ENCODE results near the gene SNPH. TPM values are rescaled to one million over a fixed set of nuclear protein-coding genes. Genes with fewer than 3 reads are reported as not detected.

Gene SNPH
- total and polyA plus RNA-seq, 2 of the 4 experiments (the other 2 are of a cell fraction) = 3.1 to 4.5 TPM

GRCh38 chr20:1313236-1313964, 47.3 kb downstream of the SNPH start (continued):
- TF ChIP-seq RFX5 (IDR thresholded peaks at IDR 0.05; ENCODE audit: low read depth, low read length) (no peak), RCOR1 (IDR thresholded peaks at IDR 0.05; ENCODE audit: insufficient replicate concordance, low read length) (no peak)

GRCh38 chr20:1315804-1316203, 49.7 kb downstream of the SNPH start:
- Histone ChIP-seq H4K8ac (ENCODE audit: low read depth in 2 of 2, low read length in 2 of 2) (no peak overlapping the region), H3K4me1 (ENCODE audit: control insufficient read depth, insufficient read depth, low read length) (peaks cover 8% of the 10 kb centered on the region), H3K9me1 (ENCODE audit: insufficient read depth, low read length) (no peaks in the 10 kb centered on the region; the same call in 1 of the 2 replicates), H3K23ac (ENCODE audit: low read depth, low read length) (no peak overlapping the region), H4K91ac (ENCODE audit: insufficient read depth, low read depth, low read length) (no peak overlapping the region), H3K27ac (ENCODE audit: insufficient read depth, low read length) (no peak overlapping the region), H3K18ac (ENCODE audit: low read depth, low read length) (no peak overlapping the region), H3K4me3 (ENCODE audit: insufficient read depth, low read depth, low read length) (no peak overlapping the region), H3K9ac (ENCODE audit: low read depth, low read length) (no peak overlapping the region), H3K4me2 (ENCODE audit: low read depth, low read length) (no peak overlapping the region), H2BK15ac (ENCODE audit: low read depth, low read length) (no peak overlapping the region), H3K27me3 (ENCODE audit: control insufficient read depth, insufficient read depth, low read length) (no peaks in the 10 kb centered on the region), H2BK5ac (ENCODE audit: low read depth, low read length, poor library complexity, severe bottlenecking) (no peak overlapping the region), H2AK5ac (ENCODE audit: low read depth, low read length) (no peak overlapping the region), H3K79me1 (ENCODE audit: low read depth in 1 of 2, low read length in 2 of 2) (no peaks in the 10 kb centered on the region), H3K14ac (replicated peaks; ENCODE audit: low read depth, low read length) (no peak overlapping the region), H2BK20ac (ENCODE audit: low read depth, low read length) (no peak overlapping the region), H2AFZ (replicated peaks; ENCODE audit: low read length, poor library complexity) (no peak overlapping the region), H2BK120ac (ENCODE audit: low read depth, low read length) (no peak overlapping the region), H3K56ac (ENCODE audit: extremely low read depth, insufficient read depth, low read length) (no peak overlapping the region), H3K9me3 (ENCODE audit: control insufficient read depth, insufficient read depth, low read length) (no peaks in the 10 kb centered on the region), H2AK9ac (replicated peaks; ENCODE audit: low read depth, low read length, poor library complexity) (no peak overlapping the region), H4K20me1 (ENCODE audit: insufficient read depth, low read length) (no peaks in the 10 kb centered on the region), H3K4ac (ENCODE audit: low read depth, low read length) (no peak overlapping the region), H4K5ac (ENCODE audit: low read depth, low read length) (no peak overlapping the region), H3K36me3 (ENCODE audit: control insufficient read depth, insufficient read depth, low read length) (no peaks in the 10 kb centered on the region)
- no TSS peak for BruUV-seq (replicated peaks)
- CTCF ChIA-PET = no interaction called here
- dilution Hi-C loops (cut with HindIII; ENCODE audit: low sequenced_read_pairs, unreplicated experiment) (no loop called here), intact Hi-C loops (cut with micrococcal nuclease) (no loop called here), in situ Hi-C loops (cut with MboI; ENCODE audit: low sequenced_read_pairs) (no loop called here)
- DNase-seq (no peak), ATAC-seq (ENCODE audit: low read depth) (no peak)
- POLR2A ChIA-PET (ENCODE audit: unreplicated experiment) = no interaction called here
- WGBS, 2 experiments (ENCODE audit: extremely low coverage in 2 of 2, insufficient read length in 1 of 2) = no CpG with 5 or more reads among the region's 5 CpGs
- TF ChIP-seq MAFK (IDR thresholded peaks at IDR 0.05; ENCODE audit: low read depth, low read length) (no peak), SMC3 (IDR thresholded peaks at IDR 0.05; ENCODE audit: low read depth, low read length) (no peak), BHLHE40 (IDR thresholded peaks at IDR 0.05; ENCODE audit: low read depth, low read length) (no peak), CTCF (conservative IDR thresholded peaks at IDR 0.05; ENCODE audit: low read depth, low read length) (no peak), ELK1 (IDR thresholded peaks at IDR 0.05; ENCODE audit: borderline replicate concordance, low read depth, low read length) (no peak), USF2 (IDR thresholded peaks at IDR 0.05; ENCODE audit: low read depth, low read length) (no peak), FOS (IDR thresholded peaks at IDR 0.05; ENCODE audit: low read depth, low read length) (no peak), CHD1 (IDR thresholded peaks at IDR 0.05; ENCODE audit: low read depth, low read length) (no peak), CEBPB (IDR thresholded peaks at IDR 0.05; ENCODE audit: low read depth, low read length) (no peak), NFE2L2 (IDR thresholded peaks at IDR 0.05; ENCODE audit: low read depth, low read length) (no peak), RAD21 (IDR thresholded peaks at IDR 0.05; ENCODE audit: low read length) (no peak), MAZ (IDR thresholded peaks at IDR 0.05; ENCODE audit: borderline replicate concordance, low read depth, low read length) (no peak)

All from IMR-90 (cell line).